Adipose tissue (tissue), 3 donors: Measurements from ENCODE around the gene LAPTM5. TPM values are rescaled to one million over a fixed set of nuclear protein-coding genes. Genes with fewer than 3 reads are reported as not detected.

Source experiments
- H3K27ac ChIP-seq: one replicate; pipeline ENCODE4 v1.5.1; 2013; ENCODE audit warnings: low read depth, low read length
- WGBS, 3 donors: extraction: QIAGEN DNeasy Blood & Tissue Kit; methylation state at CpG; one replicate each; pipeline ENCODE4 v1.1.7; 2013; 5-methylcytosine and 5-hydroxymethylcytosine counted together
- polyA plus RNA-seq, 3 donors: library from polyadenylated mRNA; stranded (reverse); fragments of 200-250 nt; gene quantifications; one replicate each; pipeline ENCODE4 v1.2.3, GENCODE V29; 2013
- donor health status: healthy with polysubstance abuse.
- donor health status: Bipolar disorder and iron deficiency.
- donor health status: healthy.

The LAPTM5 gene
- polyA plus RNA-seq, 3 donors, result 19.5 to 106 (median 62.3) TPM

- 71 to 93% (median 90%) methylated on average over 10 of the region's 10 CpGs for WGBS, 3 donors
Measured at GRCh38 chr1:30738715-30739559, 18.6 kb downstream of the LAPTM5 start.

DNA sequence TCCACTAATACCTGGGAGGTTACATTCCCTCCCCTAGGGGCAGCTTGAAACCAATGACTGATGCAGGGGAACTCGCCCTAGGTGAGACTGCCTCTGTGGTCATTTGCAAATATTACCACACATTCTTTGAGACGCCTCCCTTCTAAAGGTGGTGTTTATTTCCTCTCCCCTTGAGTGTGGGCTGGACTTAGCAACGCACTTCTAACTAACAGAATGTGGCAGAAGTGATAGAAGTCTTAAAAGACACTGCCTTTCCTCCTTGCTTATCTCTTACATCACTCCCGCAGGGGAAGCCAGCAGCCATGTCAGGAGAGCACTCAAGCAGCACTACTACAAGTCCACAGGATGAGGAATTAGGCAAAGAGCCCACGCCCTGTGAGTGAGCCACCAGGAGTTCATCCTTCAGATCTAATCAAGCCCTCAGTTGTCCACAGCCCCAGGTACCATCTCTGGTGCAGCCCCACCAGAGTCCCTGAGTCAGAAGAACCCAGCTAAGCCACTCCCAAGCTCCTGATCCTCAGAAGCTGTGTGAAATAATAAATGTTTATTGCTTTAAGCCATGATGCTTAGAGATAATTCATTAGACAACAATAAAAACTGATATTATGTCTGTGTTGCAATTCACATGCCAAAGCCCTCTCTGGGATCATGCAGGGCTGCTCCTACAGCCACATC is 19.4 kb downstream of the LAPTM5 start:
- WGBS, 3 donors, result 67 to 75% (median 75%) methylated on average over 5 of the region's 5 CpGs
- no peak overlapping the region for H3K27ac ChIP-seq

More at GRCh38 chr1:30738715-30739559, 18.6 kb downstream of the LAPTM5 start:
- H3K27ac ChIP-seq, result no peak overlapping the region

- WGBS, 3 donors, result 83 to 94% (median 91%) methylated on average over 14 of the region's 14 CpGs
- H3K27ac ChIP-seq, result no peak overlapping the region
Measured at GRCh38 chr1:30737357-30738039, 20.1 kb downstream of the LAPTM5 start.

GRCh38 chr1:30735668-30736498 is 21.7 kb downstream of the LAPTM5 start:
- H3K27ac ChIP-seq, result no peak overlapping the region
- 82 to 92% (median 90%) methylated on average over 6 of the region's 6 CpGs for WGBS, 3 donors

DNA sequence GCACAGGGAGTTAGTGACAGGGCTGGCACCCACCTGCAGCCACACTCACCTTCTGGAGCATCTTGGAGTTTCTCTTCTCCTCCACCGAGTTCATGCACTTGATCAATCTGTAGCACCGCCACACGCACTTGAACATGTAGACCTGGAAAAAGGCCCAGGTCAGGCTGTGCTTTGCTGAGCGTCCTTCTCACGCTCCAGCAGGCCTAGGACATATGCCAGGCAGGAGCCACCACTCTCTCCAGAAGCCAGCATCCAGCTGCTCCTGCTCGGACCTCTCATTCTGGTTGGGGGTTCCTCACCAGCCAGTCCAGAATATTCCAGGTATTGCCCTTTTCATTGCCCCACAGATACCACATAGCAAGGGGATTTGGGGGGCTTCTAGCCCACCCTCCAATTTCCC is 22.4 kb downstream of the LAPTM5 start:
- WGBS, 3 donors, result 65 to 83% (median 79%) methylated on average over 6 of the region's 6 CpGs
- H3K27ac ChIP-seq, result no peak overlapping the region

GRCh38 chr1:30734580-30734979 is 23.0 kb downstream of the LAPTM5 start:
- H3K27ac ChIP-seq, result no peak overlapping the region
- WGBS, 3 donors, result 96 to 99% (median 96%) methylated on average over 4 of the region's 4 CpGs

DNA sequence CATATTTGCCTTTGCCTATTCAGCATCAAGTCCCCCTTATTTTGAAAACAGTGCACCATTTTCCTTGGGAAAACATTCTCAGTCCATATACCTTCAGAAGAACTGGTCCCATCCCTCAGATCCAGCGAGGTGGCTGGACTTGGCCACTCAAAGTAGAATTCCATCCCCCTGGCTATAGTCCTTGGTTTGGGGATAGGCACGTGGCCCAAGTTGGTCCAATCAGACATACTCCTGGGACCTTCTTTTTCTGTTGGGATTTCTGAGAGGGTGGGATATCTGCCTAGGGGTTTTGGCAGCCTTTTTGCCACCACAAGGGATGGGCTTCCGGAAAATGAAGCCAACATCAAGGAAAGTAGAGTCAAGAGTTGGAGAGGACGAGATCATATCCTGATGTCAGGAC is 23.5 kb downstream of the LAPTM5 start:
- WGBS, 3 donors, result 83 to 87% (median 87%) methylated on average over 4 of the region's 4 CpGs

DNA sequence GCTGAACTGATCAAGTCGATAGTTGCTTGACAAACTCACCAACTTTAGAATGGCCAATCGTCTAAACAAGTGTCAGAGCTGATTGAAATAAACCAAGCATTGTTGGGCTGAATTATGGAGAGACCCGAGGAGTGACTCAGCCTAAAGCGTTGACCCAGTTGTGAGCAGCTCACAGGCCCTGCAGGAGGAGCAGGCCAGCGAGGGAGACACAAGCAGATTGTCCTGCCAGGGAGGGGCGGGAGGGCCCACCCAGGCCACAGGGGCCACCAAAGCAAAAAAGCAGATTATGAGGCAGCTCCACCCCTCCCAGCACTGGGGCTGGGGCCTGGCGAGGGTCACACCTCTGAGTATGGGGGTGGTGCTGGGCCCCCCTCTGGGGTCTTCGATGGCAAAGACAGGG is 24.1 kb downstream of the LAPTM5 start:
- no peak overlapping the region for H3K27ac ChIP-seq
- WGBS, 3 donors, result 71 to 84% (median 82%) methylated on average over 8 of the region's 8 CpGs

More for the DNA sequence above, 23.5 kb downstream of the LAPTM5 start:
- no peak overlapping the region for H3K27ac ChIP-seq

DNA sequence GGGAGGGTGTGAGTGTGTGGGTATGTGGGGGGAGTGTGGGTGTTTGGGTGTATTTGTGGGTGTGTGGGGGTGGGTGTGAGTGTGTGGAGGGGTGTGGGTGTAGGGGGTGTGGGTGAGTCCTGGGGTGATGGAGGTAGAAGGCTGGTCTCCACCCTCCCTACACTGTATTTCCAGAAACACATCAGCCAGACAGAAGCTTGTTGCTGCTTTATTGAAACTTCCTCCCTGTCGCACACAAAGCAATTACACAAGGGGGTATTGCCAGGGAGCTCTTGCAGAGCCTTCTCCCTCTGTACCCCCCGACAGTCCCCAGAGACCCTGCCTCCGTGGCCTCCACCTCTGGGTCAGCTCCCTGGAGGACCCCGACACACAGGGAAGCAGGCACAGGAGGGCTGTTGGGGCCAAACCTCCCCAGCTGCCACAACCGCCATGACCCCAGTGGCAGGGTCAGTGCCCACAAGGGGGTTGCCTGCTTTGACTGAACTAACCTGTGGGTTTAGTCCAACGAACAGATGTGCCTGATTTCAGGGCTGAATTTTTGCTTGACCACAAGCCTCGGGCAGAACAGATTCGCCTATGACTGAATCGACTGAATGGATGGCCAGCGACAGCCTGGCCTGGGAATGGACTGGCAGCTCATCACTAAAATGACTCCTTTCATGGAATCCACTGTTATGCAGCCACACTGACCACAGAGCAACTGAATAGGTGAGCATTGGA is 25.1 kb downstream of the LAPTM5 start:
- H3K27ac ChIP-seq, result no peak overlapping the region
- WGBS, 3 donors, result 57 to 72% (median 57%) methylated on average over 10 of the region's 10 CpGs

- H3K27ac ChIP-seq, result no peak overlapping the region
Measured at GRCh38 chr1:30731806-30732276, 25.7 kb downstream of the LAPTM5 start.

GRCh38 chr1:30731109-30731805 is 26.3 kb downstream of the LAPTM5 start:
- H3K27ac ChIP-seq, result no peak overlapping the region
- WGBS, 3 donors, result 67 to 82% (median 77%) methylated on average over 10 of the region's 10 CpGs

More at GRCh38 chr1:30731806-30732276, 25.7 kb downstream of the LAPTM5 start:
- 73 to 83% (median 77%) methylated on average over 8 of the region's 8 CpGs for WGBS, 3 donors

DNA sequence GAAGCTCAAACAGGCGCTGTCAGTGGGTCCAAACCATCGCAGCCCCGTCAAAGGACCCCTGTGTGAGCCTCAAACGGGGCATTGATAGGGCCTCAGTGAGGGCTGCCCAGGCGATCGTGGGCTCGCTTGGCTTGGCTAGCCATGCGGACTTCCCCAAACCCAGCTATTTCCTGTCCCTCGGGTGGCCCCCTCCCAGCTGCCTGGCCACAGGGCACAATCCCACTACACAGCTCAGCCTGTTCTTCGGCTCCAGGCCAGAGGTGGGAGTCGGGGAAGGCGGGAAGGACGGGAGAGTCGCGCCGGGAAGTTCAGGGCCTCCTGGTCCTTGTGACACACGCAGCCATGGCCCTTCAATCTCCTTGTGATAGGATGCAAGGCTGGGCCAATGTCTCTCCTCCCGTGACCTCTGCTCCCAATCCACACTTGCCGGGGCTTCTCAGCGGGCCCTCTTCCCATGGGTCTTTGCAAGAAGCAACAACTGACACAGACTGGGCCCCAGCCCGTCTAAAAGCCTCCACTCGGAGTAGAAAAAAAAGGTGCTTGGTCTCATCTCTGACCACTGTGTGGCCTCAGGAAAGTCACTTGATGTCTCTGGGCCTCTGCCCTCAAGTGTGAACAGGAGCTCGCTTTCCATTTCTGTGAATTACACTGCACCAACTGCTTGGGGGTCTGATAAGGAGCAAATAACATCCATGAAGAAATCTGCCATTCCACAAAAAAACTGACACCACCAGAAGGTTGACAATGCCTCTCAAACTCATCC is 27.0 kb downstream of the LAPTM5 start:
- WGBS, 3 donors, result 54 to 64% (median 54%) methylated on average over 23 of the region's 23 CpGs
- H3K27ac ChIP-seq, result no peak overlapping the region

- 80 to 93% (median 92%) methylated on average over 6 of the region's 6 CpGs for WGBS, 3 donors
- no peak overlapping the region for H3K27ac ChIP-seq
Measured at GRCh38 chr1:30729901-30730300, 27.7 kb downstream of the LAPTM5 start.

GRCh38 chr1:30728832-30729638 is 28.5 kb downstream of the LAPTM5 start:
- WGBS, 3 donors, result 72 to 76% (median 74%) methylated on average over 17 of the region's 17 CpGs
- no peak overlapping the region for H3K27ac ChIP-seq

GRCh38 chr1:30728340-30728739 is 29.2 kb downstream of the LAPTM5 start:
- WGBS, 3 donors, result 75 to 79% (median 78%) methylated on average over 8 of the region's 8 CpGs
- no peak overlapping the region for H3K27ac ChIP-seq
